ENCODE results near the gene MYB. TPM values are rescaled to one million over a fixed set of nuclear protein-coding genes. Genes with fewer than 3 reads are reported as not detected.
"Not testable (repeated sequence)": the region's sequence is repeated elsewhere in the genome, so short reads cannot be mapped to it uniquely, and the experiment has no call there.

Gene MYB
- polyA plus RNA-seq, 4 donors = 1.5 to 5.1 (median 4.7) TPM

DNA sequence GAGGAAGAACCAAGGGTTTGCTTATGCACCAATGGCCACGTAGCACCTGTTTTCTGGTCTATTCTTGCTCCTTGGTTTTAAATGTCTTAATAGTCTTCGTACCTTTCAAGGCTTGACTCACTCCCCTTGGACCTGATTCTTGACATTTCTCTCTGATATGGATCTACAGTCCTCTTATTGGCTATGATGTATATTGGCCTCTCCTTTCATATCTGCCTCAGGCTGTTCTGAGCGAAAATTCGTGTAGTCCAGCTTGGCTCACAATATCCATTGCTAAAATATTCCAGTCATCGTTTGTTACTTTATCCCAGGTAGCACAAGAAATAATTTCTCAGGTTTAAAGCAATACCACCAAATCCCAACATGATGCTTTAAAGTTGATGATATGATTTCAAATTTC lies 59.6 kb downstream of the MYB start:
- no peak for DNase-seq (ENCODE audit: low read depth in 4 of 4, low spot score in 3 of 4)

DNA sequence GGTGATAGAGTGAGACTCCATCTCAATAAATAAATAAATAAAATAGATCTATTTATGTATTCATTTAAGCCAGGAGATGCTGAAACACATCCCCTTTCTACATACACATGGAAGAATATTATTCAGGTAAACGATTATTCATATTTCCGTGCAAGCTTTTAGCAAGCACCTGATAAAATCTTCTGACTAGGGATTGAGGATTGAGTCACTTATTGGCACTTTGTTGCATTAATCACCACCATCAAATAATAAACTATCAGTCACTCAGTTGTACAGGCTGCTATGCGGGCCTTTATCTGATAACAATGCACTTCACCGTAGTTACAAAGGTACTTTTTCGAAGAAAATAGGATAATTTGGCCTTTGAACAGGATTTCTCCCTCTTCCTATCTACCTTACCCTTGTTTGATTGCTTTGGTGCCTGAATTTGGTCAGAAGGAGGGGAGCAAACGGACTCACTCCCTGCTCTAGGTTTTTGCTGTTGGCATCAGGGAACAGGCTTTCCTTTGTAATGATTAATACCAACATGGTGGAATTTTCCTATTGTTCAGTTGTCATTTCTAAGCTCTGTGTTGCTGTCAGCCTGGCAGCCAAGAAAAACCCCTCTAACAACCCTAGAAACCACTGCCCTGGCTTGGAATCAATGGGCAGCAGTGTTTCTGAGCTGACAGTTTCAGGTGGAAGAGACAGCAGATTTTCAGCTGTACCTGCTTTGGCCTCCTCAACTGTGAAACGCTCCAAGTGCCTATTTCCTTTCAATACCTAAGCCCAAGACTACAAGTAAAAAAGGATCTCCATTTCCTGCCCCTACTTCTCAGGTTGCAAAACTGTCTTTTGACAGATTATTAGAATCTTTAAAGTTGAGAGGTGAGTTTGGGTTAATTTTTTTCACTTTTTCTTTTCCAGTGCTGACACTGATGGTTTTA lies 63.0 kb downstream of the MYB start:
- DNase-seq (ENCODE audit: low read depth in 4 of 4, low spot score in 3 of 4) = no peak

DNA sequence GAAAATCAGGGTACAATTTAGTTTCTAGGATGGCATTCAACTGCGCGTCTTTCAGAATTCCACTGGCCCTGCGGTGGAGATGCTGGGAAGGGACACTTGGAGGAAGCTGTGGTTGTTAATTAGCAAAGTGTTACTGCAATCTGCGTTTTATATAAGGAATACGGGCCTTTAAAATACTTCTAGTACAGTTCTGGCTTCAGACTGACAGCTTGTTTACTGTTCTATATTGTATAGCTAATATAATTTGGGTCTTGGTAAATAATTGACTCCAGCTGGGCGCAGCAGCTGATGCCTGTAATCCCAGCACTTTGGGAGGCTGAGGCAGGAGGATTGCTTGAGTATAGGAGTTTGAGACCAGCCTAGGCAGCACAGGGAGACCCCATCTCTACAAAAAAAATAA lies 63.7 kb downstream of the MYB start:
- no peak for DNase-seq (ENCODE audit: low read depth in 4 of 4, low spot score in 3 of 4)

DNA sequence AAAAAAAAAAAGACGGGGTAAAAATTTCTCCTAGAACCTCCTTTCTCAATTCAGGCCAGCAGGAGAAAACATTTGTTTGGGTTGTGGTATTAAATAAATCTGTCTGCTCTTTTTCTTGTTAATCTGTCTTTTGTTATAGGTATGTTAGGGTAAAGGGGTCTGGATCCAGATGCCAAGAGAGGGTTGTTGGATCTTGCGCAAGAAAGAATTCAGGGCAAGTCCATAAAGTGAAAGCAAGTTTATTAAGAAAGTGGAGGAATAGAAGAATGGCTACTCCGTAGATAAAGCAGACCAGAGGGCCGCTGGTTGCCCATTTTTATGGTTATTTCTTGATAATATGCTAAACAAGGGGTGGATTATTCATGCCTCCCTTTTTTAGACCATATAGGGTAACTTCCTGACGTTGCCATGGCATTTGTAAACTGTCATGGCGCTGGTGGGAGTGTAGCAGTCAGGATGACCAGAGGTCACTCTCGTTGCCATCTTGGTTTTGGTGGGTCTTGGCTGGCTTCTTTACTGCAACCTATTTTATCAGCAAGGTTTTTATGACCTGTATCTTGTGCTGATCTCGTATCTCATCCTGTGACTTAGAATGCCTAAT lies 65.4 kb downstream of the MYB start:
- not testable (repeated sequence) for DNase-seq (ENCODE audit: low read depth in 4 of 4, low spot score in 3 of 4)

DNA sequence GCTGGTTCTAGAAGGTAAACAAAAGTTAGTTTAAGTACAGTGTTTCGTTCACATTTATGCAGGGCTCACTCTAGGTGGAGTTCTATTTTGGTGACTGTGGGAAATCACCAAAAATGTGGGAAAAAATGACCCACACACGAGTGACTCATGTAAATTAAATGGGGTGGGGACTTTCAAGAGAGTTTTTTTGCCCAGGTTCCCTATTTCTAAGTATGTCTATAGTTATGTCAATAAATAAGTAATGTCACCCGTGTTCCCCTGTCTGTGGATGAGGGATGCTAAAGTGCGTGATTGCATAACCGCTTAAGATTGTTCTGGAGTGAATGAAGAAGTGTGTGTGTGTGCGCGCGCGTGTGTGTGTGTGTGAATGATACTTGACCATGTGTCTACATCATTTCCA lies 69.1 kb downstream of the MYB start:
- DNase-seq (ENCODE audit: low read depth in 4 of 4, low spot score in 3 of 4) = no peak

GRCh38 chr6:135250751-135251497 lies 69.8 kb downstream of the MYB start:
- no peak for DNase-seq (ENCODE audit: low read depth in 4 of 4, low spot score in 3 of 4)

- no peak for DNase-seq (ENCODE audit: low read depth in 4 of 4, low spot score in 3 of 4)
Observed at GRCh38 chr6:135251498-135252441, 70.7 kb downstream of the MYB start.

DNA sequence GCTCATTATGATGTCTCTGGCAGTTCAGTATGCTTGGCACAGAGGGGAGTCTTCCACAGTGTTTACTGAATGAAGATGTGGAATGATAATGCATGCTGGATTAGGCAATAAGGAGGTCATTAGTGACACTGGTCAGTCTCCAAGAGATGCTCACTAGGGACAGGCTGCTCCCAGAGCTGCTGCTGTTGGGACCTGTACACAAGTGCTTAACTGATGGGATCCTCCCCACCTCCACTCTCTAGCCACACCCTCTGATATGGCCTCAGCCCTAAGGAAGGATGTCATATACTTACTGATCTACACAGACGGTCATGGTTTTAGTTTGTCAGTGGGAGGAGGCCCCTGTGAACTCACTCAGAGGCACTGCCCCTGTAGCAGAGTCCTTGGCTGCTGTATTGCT lies 73.4 kb downstream of the MYB start:
- no peak for DNase-seq (ENCODE audit: low read depth in 4 of 4, low spot score in 3 of 4)

DNA sequence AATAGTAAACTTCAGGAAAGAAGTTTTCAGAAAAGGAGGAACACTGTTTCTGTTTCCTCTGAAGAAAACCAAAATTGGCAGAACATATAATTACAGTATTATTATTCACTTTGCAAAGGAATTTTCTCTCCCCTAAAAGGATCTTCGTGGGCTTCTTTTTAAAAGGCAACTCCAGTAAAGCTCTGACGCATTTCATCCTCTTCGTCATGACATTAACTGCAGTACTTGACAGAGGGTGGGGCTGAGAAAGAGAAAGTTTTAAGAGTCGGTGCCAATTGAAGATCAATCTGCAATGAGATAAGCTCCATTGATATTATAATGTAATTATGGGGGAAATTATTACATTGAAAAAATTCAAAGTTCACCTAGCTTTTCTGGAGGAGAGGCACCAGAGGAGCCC lies 75.8 kb downstream of the MYB start:
- no peak for DNase-seq (ENCODE audit: low read depth in 4 of 4, low spot score in 3 of 4)

- no peak for DNase-seq (ENCODE audit: low read depth in 4 of 4, low spot score in 3 of 4)
Observed at GRCh38 chr6:135257631-135258405, 76.7 kb downstream of the MYB start.

GRCh38 chr6:135258970-135259369 lies 77.9 kb downstream of the MYB start:
- DNase-seq (ENCODE audit: low read depth in 4 of 4, low spot score in 3 of 4) = no peak

- DNase-seq (ENCODE audit: low read depth in 4 of 4, low spot score in 3 of 4) = no peak
Observed at GRCh38 chr6:135260612-135261011, 79.5 kb downstream of the MYB start.

GRCh38 chr6:135261872-135262725 lies 81.0 kb downstream of the MYB start:
- no peak for DNase-seq (ENCODE audit: low read depth in 4 of 4, low spot score in 3 of 4)

GRCh38 chr6:135265278-135265677 lies 84.2 kb downstream of the MYB start:
- DNase-seq (ENCODE audit: low read depth in 4 of 4, low spot score in 3 of 4) = no peak

- DNase-seq (ENCODE audit: low read depth in 4 of 4, low spot score in 3 of 4) = no peak
Observed at GRCh38 chr6:135266675-135267074, 85.6 kb downstream of the MYB start.

GRCh38 chr6:135267085-135267484 lies 86.0 kb downstream of the MYB start:
- DNase-seq (ENCODE audit: low read depth in 4 of 4, low spot score in 3 of 4) = no peak

- no peak for DNase-seq (ENCODE audit: low read depth in 4 of 4, low spot score in 3 of 4)
Observed at GRCh38 chr6:135268263-135268662, 87.2 kb downstream of the MYB start.

DNA sequence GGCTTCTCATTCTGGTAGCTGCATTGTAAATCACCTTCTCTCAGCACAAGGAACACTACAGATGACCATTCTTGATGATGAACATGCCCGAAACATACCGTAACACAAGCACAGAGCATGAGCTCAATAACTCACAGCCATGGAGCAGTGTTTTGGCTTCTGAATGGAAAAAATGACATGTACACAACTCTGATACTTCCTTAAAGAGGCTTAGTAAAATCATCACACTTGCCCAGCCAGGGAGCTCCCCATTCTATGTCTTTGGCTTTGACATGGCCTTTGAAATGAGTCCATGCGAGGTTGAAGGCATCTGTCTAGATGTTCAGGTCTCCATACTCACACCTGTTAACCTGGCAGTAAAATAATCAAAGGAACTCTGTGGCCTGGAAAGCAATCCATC lies 87.6 kb downstream of the MYB start:
- no peak for DNase-seq (ENCODE audit: low read depth in 4 of 4, low spot score in 3 of 4)

Data from left renal pelvis (tissue), 4 donors.